ENCODE measurements around the gene MATN1. TPM values are rescaled to one million over a fixed set of nuclear protein-coding genes. Genes with fewer than 3 reads are reported as not detected.

MATN1 gene
- total and polyA plus RNA-seq, 2 experiments from 2014 or later = 0.47 to 3.7 TPM

- Histone ChIP-seq H3K79me2 (no peaks in the 10 kb centered on the region), H3K27ac (no peak overlapping the region), H3K4me2 (no peak overlapping the region), H3K36me3 (replicated peaks; ENCODE audit: insufficient read depth, low read depth) (no peaks in the 10 kb centered on the region), H3K27me3 (no peaks in the 10 kb centered on the region), H3K9me2 (replicated peaks; ENCODE audit: insufficient read depth) (no peaks in the 10 kb centered on the region), H3K4me3 (no peak overlapping the region), H4K20me1 (ENCODE audit: insufficient read depth, poor library complexity, severe bottlenecking) (no peaks in the 10 kb centered on the region), H2AFZ (no peak overlapping the region), H3K9me3 (ENCODE audit: low read depth) (no peaks in the 10 kb centered on the region), H3K4me1 (ENCODE audit: insufficient read depth) (no peaks in the 10 kb centered on the region)
- peak; percentile 35 for DNase-seq (ENCODE audit: low spot score)
- WGBS (ENCODE audit: low lambda C conversion rate, missing lambda C conversion rate) = 90% methylated on average over 7 of the region's 7 CpGs
- no peak for TF ChIP-seq EZH2phosphoT487 (IDR thresholded peaks at IDR 0.05; ENCODE audit: low read depth, severe bottlenecking, unreplicated experiment)
- TF ChIP-seq CTCF (IDR thresholded peaks at IDR 0.05; ENCODE audit: poor library complexity) = no peak
Measured at GRCh38 chr1:30700528-30701257, 22.7 kb downstream of the MATN1 start.

GRCh38 chr1:30699762-30700161 lies 23.6 kb downstream of the MATN1 start:
- Histone ChIP-seq H3K4me2 (no peak overlapping the region), H3K36me3 (replicated peaks; ENCODE audit: insufficient read depth, low read depth) (no peaks in the 10 kb centered on the region), H3K27me3 (no peaks in the 10 kb centered on the region), H3K27ac (no peak overlapping the region), H4K20me1 (ENCODE audit: insufficient read depth, poor library complexity, severe bottlenecking) (no peaks in the 10 kb centered on the region), H3K9me3 (ENCODE audit: low read depth) (no peaks in the 10 kb centered on the region), H3K79me2 (no peaks in the 10 kb centered on the region), H3K4me1 (ENCODE audit: insufficient read depth) (peaks cover 4% of the 10 kb centered on the region), H3K9me2 (replicated peaks; ENCODE audit: insufficient read depth) (no peaks in the 10 kb centered on the region), H2AFZ (no peak overlapping the region), H3K4me3 (no peak overlapping the region)
- no peak for DNase-seq (ENCODE audit: low spot score)
- TF ChIP-seq EZH2phosphoT487 (IDR thresholded peaks at IDR 0.05; ENCODE audit: low read depth, severe bottlenecking, unreplicated experiment) = no peak
- TF ChIP-seq CTCF (IDR thresholded peaks at IDR 0.05; ENCODE audit: poor library complexity) = no peak
- TF ChIP-seq EZH2 (IDR thresholded peaks at IDR 0.05; ENCODE audit: borderline replicate concordance) = no peak
- WGBS (ENCODE audit: low lambda C conversion rate, missing lambda C conversion rate) = 83% methylated on average over 1 of the region's 1 CpG

GRCh38 chr1:30698401-30698981 lies 24.9 kb downstream of the MATN1 start:
- 73% methylated on average over 17 of the region's 17 CpGs for WGBS (ENCODE audit: low lambda C conversion rate, missing lambda C conversion rate)

More at GRCh38 chr1:30698401-30698981, 24.9 kb downstream of the MATN1 start:
- Histone ChIP-seq H3K36me3 (replicated peaks; ENCODE audit: insufficient read depth, low read depth) (no peaks in the 10 kb centered on the region), H4K20me1 (ENCODE audit: insufficient read depth, poor library complexity, severe bottlenecking) (no peaks in the 10 kb centered on the region), H3K9me3 (ENCODE audit: low read depth) (no peaks in the 10 kb centered on the region), H2AFZ (no peak overlapping the region), H3K9me2 (replicated peaks; ENCODE audit: insufficient read depth) (no peaks in the 10 kb centered on the region), H3K27me3 (no peaks in the 10 kb centered on the region), H3K79me2 (no peaks in the 10 kb centered on the region), H3K4me1 (ENCODE audit: insufficient read depth) (peaks cover 4% of the 10 kb centered on the region), H3K27ac (no peak overlapping the region), H3K4me3 (no peak overlapping the region), H3K4me2 (no peak overlapping the region)
- TF ChIP-seq CTCF (IDR thresholded peaks at IDR 0.05; ENCODE audit: poor library complexity) = no peak
- no peak for TF ChIP-seq EZH2phosphoT487 (IDR thresholded peaks at IDR 0.05; ENCODE audit: low read depth, severe bottlenecking, unreplicated experiment)
- TF ChIP-seq EZH2 (IDR thresholded peaks at IDR 0.05; ENCODE audit: borderline replicate concordance) = no peak
- no peak for DNase-seq (ENCODE audit: low spot score)
